K562 (cell line): ENCODE data around the gene CCDC183. TPM values are rescaled to one million over a fixed set of nuclear protein-coding genes. Genes with fewer than 3 reads are reported as not detected.
A peak's percentile ranks its signal among the peaks of the same experiment; 100 is the strongest.

Experiments used
- ARID1B ChIP-seq: fragments of 450-650 bp; IDR thresholded peaks from 2 replicates; pipeline ENCODE4 v1.6.1; 2016; ENCODE audit warnings: antibody characterized with exemption, mild to moderate bottlenecking, inconsistent platforms
- CTBP1 ChIP-seq: fragments of 450-650 bp; IDR thresholded peaks from 2 replicates; pipeline ENCODE4 v1.6.1; 2016; ENCODE audit warnings: borderline replicate concordance
- FOS ChIP-seq: IDR thresholded peaks from 3 replicates; pipeline ENCODE4 v1.6.1; 2011; ENCODE audit not compliant: insufficient read length; ENCODE audit errors: extremely low read depth
- FOXK2 ChIP-seq, 2 experiments: fragments of 450-650 bp; IDR thresholded peaks in 1 of 2; conservative IDR thresholded peaks in 1 of 2; 2 replicates each; pipeline ENCODE4 v1.6.1; 2016; ENCODE audit warnings: low read depth in 2 of 2, mild to moderate bottlenecking in 1 of 2
- FOXO4 ChIP-seq: fragments of 450-650 bp; formaldehyde crosslinking; IDR thresholded peaks from 2 replicates; pipeline ENCODE4 v1.4.0; 2020; ENCODE audit warnings: mild to moderate bottlenecking, moderate library complexity
- GTF2E2 ChIP-seq: fragments of 200-800 bp; sonication (Bioruptor generic); IDR thresholded peaks from 2 replicates; pipeline ENCODE4 v1.6.1; 2016; ENCODE audit warnings: missing genetic modification characterization, missing compliant biosample characterization
- KDM1A ChIP-seq, 2 experiments: fragments of 450-650 bp; IDR thresholded peaks; 2 replicates each; pipeline ENCODE4 v1.6.1; 2016; ENCODE audit warnings: mild to moderate bottlenecking in 2 of 2
- KDM5B ChIP-seq: fragments of 200-600 bp; sonication (generic); IDR thresholded peaks from 2 replicates; pipeline ENCODE4 v1.6.1; 2012; ENCODE audit warnings: low read depth, mild to moderate bottlenecking, moderate library complexity, low read length, control low read depth, inconsistent platforms; ENCODE audit not compliant: insufficient replicate concordance
- L3MBTL2 ChIP-seq: fragments of 450-650 bp; IDR thresholded peaks from 2 replicates; pipeline ENCODE4 v1.6.1; 2016; ENCODE audit warnings: mild to moderate bottlenecking, moderate library complexity
- MECOM ChIP-seq: fragments of 250-450 bp; sonication (Bioruptor Pico); IDR thresholded peaks from 2 replicates; pipeline ENCODE4 v1.8.0; 2022; ENCODE audit warnings: inconsistent platforms
- MEF2A ChIP-seq: IDR thresholded peaks from 2 replicates; pipeline ENCODE4 v1.6.1; 2011; ENCODE audit warnings: low read depth, mild to moderate bottlenecking, low read length, moderate library complexity; ENCODE audit not compliant: control insufficient read depth
- MEIS2 ChIP-seq: fragments of 450-650 bp; IDR thresholded peaks from 2 replicates; pipeline ENCODE4 v1.6.1; 2014; ENCODE audit warnings: mild to moderate bottlenecking; ENCODE audit not compliant: partially characterized antibody
- MTA1 ChIP-seq: fragments of 450-650 bp; IDR thresholded peaks from 2 replicates; pipeline ENCODE4 v1.6.1; 2017; ENCODE audit warnings: borderline replicate concordance
- MYBL2 ChIP-seq, 2 experiments: fragments of 450-650 bp in 1 of 2; sonication (generic) in 1 of 2; formaldehyde crosslinking in 1 of 2; IDR thresholded peaks; 2 replicates each; pipeline versions ENCODE4 v1.6.1 to v1.8.1; 2017 to 2022; ENCODE audit warnings: borderline replicate concordance in 1 of 2, inconsistent platforms in 1 of 2, low read depth in 1 of 2, mild to moderate bottlenecking in 1 of 2, missing genetic modification reagents in 1 of 2, moderate library complexity in 1 of 2
- MYC ChIP-seq, 2 experiments: fragments of 250-450 bp in 1 of 2; sonication (Bioruptor Pico) in 1 of 2; IDR thresholded peaks; 2 replicates each; pipeline versions ENCODE4 v1.5.1 to v1.6.1; 2012 to 2021; ENCODE audit warnings: low read depth in 2 of 2, borderline replicate concordance in 1 of 2, improper control_type of control experiment in 1 of 2, low read length in 1 of 2, mild to moderate bottlenecking in 1 of 2, moderate library complexity in 1 of 2
- NCOA1 ChIP-seq: fragments of 450-650 bp; IDR thresholded peaks from 2 replicates; pipeline ENCODE4 v1.6.1; 2016; ENCODE audit warnings: low read depth
- NELFE ChIP-seq: IDR thresholded peaks from 2 replicates; pipeline ENCODE4 v1.6.1; 2011; ENCODE audit warnings: mild to moderate bottlenecking; ENCODE audit not compliant: insufficient read depth, insufficient read length
- POLR2AphosphoS5 ChIP-seq: IDR thresholded peaks from 2 replicates; pipeline ENCODE4 v1.6.1; 2011; ENCODE audit warnings: mild to moderate bottlenecking, low read depth, low read length, moderate library complexity; ENCODE audit not compliant: control insufficient read depth, insufficient read depth
- POLR2G ChIP-seq: fragments of 200-400 bp; formaldehyde crosslinking; IDR thresholded peaks from 2 replicates; pipeline ENCODE4 v1.6.1; 2017; ENCODE audit warnings: low read depth, mild to moderate bottlenecking, antibody characterized with exemption, low read length, moderate library complexity
- POLR3A ChIP-seq: IDR thresholded peaks from 2 replicates; pipeline ENCODE4 v1.6.1; 2011; ENCODE audit warnings: borderline replicate concordance, mild to moderate bottlenecking, moderate library complexity; ENCODE audit not compliant: insufficient read length, insufficient read depth; ENCODE audit errors: extremely low read depth
- RBFOX2 ChIP-seq: fragments of 200-400 bp; formaldehyde crosslinking; IDR thresholded peaks from 2 replicates; pipeline ENCODE4 v1.6.1; 2017; ENCODE audit warnings: low read depth, mild to moderate bottlenecking, low read length, moderate library complexity
- RCOR1 ChIP-seq, 2 experiments: IDR thresholded peaks; 2 replicates each; pipeline ENCODE4 v1.6.1; 2012; ENCODE audit warnings: low read depth in 2 of 2, low read length in 2 of 2, borderline replicate concordance in 1 of 2, improper control_type of control experiment in 1 of 2
- SETDB1 ChIP-seq: IDR thresholded peaks from one replicate; pipeline ENCODE4 v1.6.1; 2012; ENCODE audit warnings: low read length, control low read depth, inconsistent platforms
- SMARCA4 ChIP-seq: fragments of 450-650 bp; IDR thresholded peaks from 2 replicates; pipeline ENCODE4 v1.6.1; 2016
- SMARCC2 ChIP-seq: fragments of 450-650 bp; IDR thresholded peaks from 2 replicates; pipeline ENCODE4 v1.6.1; 2017; ENCODE audit warnings: antibody characterized with exemption, moderate library complexity, mild to moderate bottlenecking, low read depth
- SNIP1 ChIP-seq: fragments of 450-650 bp; IDR thresholded peaks from 2 replicates; pipeline ENCODE4 v1.7.1; 2017; ENCODE audit warnings: low read depth, mild to moderate bottlenecking
- SOX6 ChIP-seq: fragments of 450-650 bp; IDR thresholded peaks from 2 replicates; pipeline ENCODE4 v1.6.1; 2014; ENCODE audit warnings: mild to moderate bottlenecking
- TAL1 ChIP-seq: fragments of 450-650 bp; IDR thresholded peaks from 2 replicates; pipeline ENCODE4 v1.6.1; 2016; ENCODE audit warnings: mild to moderate bottlenecking
- TBP ChIP-seq: optimal IDR thresholded peaks from 2 replicates; pipeline ENCODE3; 2011; ENCODE audit warnings: low read depth, low read length, improper control_type of control experiment
- XRCC3 ChIP-seq: fragments of 450-650 bp; IDR thresholded peaks from 2 replicates; pipeline ENCODE4 v1.6.1; 2017; ENCODE audit warnings: mild to moderate bottlenecking, moderate library complexity
- ZNF347 ChIP-seq: fragments of 450-650 bp; formaldehyde crosslinking; IDR thresholded peaks from 2 replicates; pipeline ENCODE4 v1.4.0; 2020; ENCODE audit warnings: low read depth, mild to moderate bottlenecking, moderate library complexity
- polyA plus RNA-seq, 8 experiments: library from polyadenylated mRNA; depleted of rRNA in 4 of 8; stranded (reverse) in 5 of 8; unstranded in 3 of 8; fragments of >200 nt; fragmentation: Nextera tagmentation in 2 of 8; fragmentation: Illumina TruSeq in 1 of 8; extraction: Ambion mirVana in 2 of 8; extraction: Trizol in 1 of 8; gene quantifications; 2 replicates each; pipeline versions ENCODE4 v1.2.1 to v1.2.3, GENCODE V29; 2011 to 2014; ENCODE audit warnings: inconsistent platforms in 1 of 8, missing spikeins in 1 of 8
- total RNA-seq, 7 experiments: library from RNA; depleted of rRNA in 6 of 7; stranded (reverse); fragments of >200 nt in 6 of 7; fragmentation: Illumina TruSeq in 2 of 7; extraction: Trizol in 2 of 7; gene quantifications; 2 replicates each; pipeline versions ENCODE4 v1.2.1 to v1.2.3, GENCODE V29; 2011 to 2021; ENCODE audit warnings: low replicate concordance in 1 of 7

The CCDC183 gene
- total and polyA plus RNA-seq, 9 of the 15 experiments (the other 6 are each of a cell fraction or from before 2014, with no cell fraction given), result 0.21 to 0.60 (median 0.29) TPM; not detected in 4

GRCh38 chr9:136784997-136785361, 11.2 kb upstream of the CCDC183 start (continued):
- TF ChIP-seq MEIS2 (peak; percentile 56), NELFE (no peak), POLR2G (0 out of 2 replicates have a peak, but pooled peaks have one; percentile 35), TBP (no peak), ZNF347 (CRISPR knock-in tag) (no peak), POLR2AphosphoS5 (0 out of 2 replicates have a peak, but pooled peaks have one; percentile 26), MTA1 (0 out of 2 replicates have a peak, but pooled peaks have one; percentile 51), L3MBTL2 (peak; percentile 45), MYBL2 (IDR thresholded peaks at IDR 0.05; ENCODE audit: low read depth) (no peak), MYBL2 (CRISPR knock-in tag; IDR thresholded peaks at IDR 0.05; ENCODE audit: borderline replicate concordance) (no peak), KDM5B (peak; percentile 81), CTBP1 (peak; percentile 70), SNIP1 (no peak), XRCC3 (no peak), KDM1A (IDR thresholded peaks at IDR 0.05) (peak in 1 of 2 experiments; percentile 6; a peak in 1 of 4 replicates), FOXK2 (conservative IDR thresholded peaks at IDR 0.05 in 1 of 2, IDR thresholded peaks at IDR 0.05 in 1 of 2; ENCODE audit: low read depth in 2 of 2) (peak; percentile 79), SETDB1 (no peak), FOS (peak; percentile 27), ARID1B (peak; percentile 68), POLR3A (no peak), FOXO4 (CRISPR knock-in tag) (no peak), TAL1 (0 out of 2 replicates have a peak, but pooled peaks have one; percentile 29), MEF2A (no peak), MYC (IDR thresholded peaks at IDR 0.05; ENCODE audit: low read depth, low read length) (0 out of 2 replicates have a peak, but pooled peaks have one; percentile 20), MYC (CRISPR knock-in tag; IDR thresholded peaks at IDR 0.05; ENCODE audit: borderline replicate concordance, low read depth) (no peak), GTF2E2 (tag) (peak; percentile 49; the same call in 1 of the 2 replicates), RBFOX2 (peak; percentile 48; the same call in 1 of the 2 replicates), SMARCA4 (peak; percentile 71), RCOR1 (IDR thresholded peaks at IDR 0.05; ENCODE audit: borderline replicate concordance in 1 of 2, low read depth in 2 of 2, low read length in 2 of 2) (0 out of 4 replicates have a peak, but pooled peaks of 1 of the 2 experiments have one; percentile 55), SOX6 (peak; percentile 67), NCOA1 (no peak), SMARCC2 (peak; percentile 67), MECOM (CRISPR knock-in tag) (peak; percentile 35; the same call in 1 of the 2 replicates)
